Skeletal muscle cell (primary cell): ENCODE measurements around the gene MAPK8IP3.

ENCODE experiments used
- DNase-seq: peaks from one replicate; pipeline ENCODE4 v3.0.0-alpha.2; 2010; ENCODE audit warnings: low read depth
- H3K4me3 ChIP-seq: 2 replicates; pipeline ENCODE4 v1.5.1; 2011; ENCODE audit warnings: low read depth, mild to moderate bottlenecking, control low read depth, low read length, moderate library complexity

Gene MAPK8IP3

GRCh38 chr16:1749152-1750117 is 43.4 kb downstream of the MAPK8IP3 start:
- no peak for DNase-seq
- no peak overlapping the region for H3K4me3 ChIP-seq

- H3K4me3 ChIP-seq: no peak overlapping the region
- DNase-seq: no peak
Measured at GRCh38 chr16:1751946-1752345, 46.0 kb downstream of the MAPK8IP3 start.

GRCh38 chr16:1752853-1753252 is 46.9 kb downstream of the MAPK8IP3 start:
- no peak overlapping the region for H3K4me3 ChIP-seq
- no peak for DNase-seq

- H3K4me3 ChIP-seq: no peak overlapping the region
- DNase-seq: no peak
Measured at GRCh38 chr16:1754204-1754603, 48.2 kb downstream of the MAPK8IP3 start.

GRCh38 chr16:1757714-1758461 is 51.9 kb downstream of the MAPK8IP3 start:
- H3K4me3 ChIP-seq: no peak overlapping the region

GRCh38 chr16:1758923-1759322 is 52.9 kb downstream of the MAPK8IP3 start:
- DNase-seq: no peak
- H3K4me3 ChIP-seq: no peak overlapping the region

More at GRCh38 chr16:1757714-1758461, 51.9 kb downstream of the MAPK8IP3 start:
- DNase-seq: no peak

- DNase-seq: no peak
- no peak overlapping the region for H3K4me3 ChIP-seq
Measured at GRCh38 chr16:1759511-1759910, 53.5 kb downstream of the MAPK8IP3 start.

- no peak for DNase-seq
- H3K4me3 ChIP-seq: no peak overlapping the region
Measured at GRCh38 chr16:1760911-1761310, 54.9 kb downstream of the MAPK8IP3 start.

GRCh38 chr16:1761751-1762150 is 55.8 kb downstream of the MAPK8IP3 start:
- H3K4me3 ChIP-seq: no peak overlapping the region
- DNase-seq: no peak

- H3K4me3 ChIP-seq: no peak overlapping the region
- no peak for DNase-seq
Measured at GRCh38 chr16:1762196-1762878, 56.3 kb downstream of the MAPK8IP3 start.

GRCh38 chr16:1762879-1763520 is 57.0 kb downstream of the MAPK8IP3 start:
- no peak for DNase-seq
- H3K4me3 ChIP-seq: no peak overlapping the region

GRCh38 chr16:1763521-1764511 is 57.8 kb downstream of the MAPK8IP3 start:
- no peak overlapping the region for H3K4me3 ChIP-seq
- DNase-seq: no peak

GRCh38 chr16:1764971-1765370 is 59.0 kb downstream of the MAPK8IP3 start:
- no peak overlapping the region for H3K4me3 ChIP-seq
- DNase-seq: no peak

GRCh38 chr16:1765826-1766225 is 59.8 kb downstream of the MAPK8IP3 start:
- H3K4me3 ChIP-seq: no peak overlapping the region
- no peak for DNase-seq

- H3K4me3 ChIP-seq: no peak overlapping the region
- DNase-seq: no peak
Measured at GRCh38 chr16:1766231-1766630, 60.2 kb downstream of the MAPK8IP3 start.

GRCh38 chr16:1766701-1767100 is 60.7 kb downstream of the MAPK8IP3 start:
- no peak overlapping the region for H3K4me3 ChIP-seq
- DNase-seq: no peak

GRCh38 chr16:1767116-1767994 is 61.4 kb downstream of the MAPK8IP3 start:
- DNase-seq: no peak
- H3K4me3 ChIP-seq: no peak overlapping the region
